K562 treated with DMSO at 1 percent for 12 hours (cell line): Measurements from ENCODE around the gene PAX2. TPM values are rescaled to one million over a fixed set of nuclear protein-coding genes. Genes with fewer than 3 reads are reported as not detected.

Experiments
- total RNA-seq: library from RNA; unstranded; fragments of 300-600 nt; gene quantifications from 2 replicates; pipeline ENCODE4 v1.2.3, GENCODE V29; 2022; ENCODE audit not compliant: insufficient read depth

The PAX2 gene
- total RNA-seq = not detected in 2 replicates

DNA sequence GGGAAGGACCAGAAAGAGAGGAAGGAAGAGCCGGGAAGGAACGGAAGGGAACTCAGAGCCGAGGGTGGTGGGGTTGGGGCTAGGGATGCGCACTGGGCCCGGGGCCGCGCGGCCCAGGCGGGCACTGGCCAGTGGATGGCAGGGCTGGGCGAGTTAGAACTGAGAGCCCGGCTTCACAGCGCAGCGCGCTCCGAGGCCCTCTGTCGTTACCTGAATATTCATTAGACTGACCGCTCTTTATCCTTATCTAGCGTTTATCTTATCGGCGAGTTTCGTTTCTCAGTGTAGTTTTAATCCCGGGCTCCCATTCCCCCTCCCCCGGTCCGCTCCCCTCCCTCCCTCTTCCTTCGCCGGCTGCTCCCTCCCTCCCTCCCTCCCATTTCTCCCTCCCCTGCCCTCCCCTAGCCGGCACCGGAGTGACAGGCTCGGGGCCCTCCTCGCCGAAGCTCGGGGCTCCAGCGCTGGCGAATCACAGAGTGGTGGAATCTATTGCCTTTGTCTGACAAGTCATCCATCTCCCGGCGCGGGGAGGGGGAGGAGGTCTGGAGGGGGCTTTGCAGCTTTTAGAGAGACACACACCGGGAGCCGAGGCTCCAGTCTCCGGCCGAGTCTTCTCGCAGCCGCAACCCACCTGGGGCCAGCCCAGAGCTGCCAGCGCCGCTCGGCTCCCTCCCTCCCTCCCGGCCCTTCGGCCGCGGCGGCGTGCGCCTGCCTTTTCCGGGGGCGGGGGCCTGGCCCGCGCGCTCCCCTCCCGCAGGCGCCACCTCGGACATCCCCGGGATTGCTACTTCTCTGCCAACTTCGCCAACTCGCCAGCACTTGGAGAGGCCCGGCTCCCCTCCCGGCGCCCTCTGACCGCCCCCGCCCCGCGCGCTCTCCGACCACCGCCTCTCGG is at the start of gene PAX2:
PAX2 (plus strand) TSS at position 596 of the 895 bp plus-strand sequence. CDS start 679 bp downstream, outside the sequence.

Other genes starting within 250 kb of the PAX2 start
- gene SEC31B, start 225.7 kb upstream of the PAX2 start, total RNA-seq = 1.5 and 3.6 TPM in 2 replicates
- 170 and 231 TPM in 2 replicates for gene NDUFB8, start 215.7 kb upstream of the PAX2 start, total RNA-seq
- 2.0 and 5.8 TPM in 2 replicates for gene HIF1AN, start 209.6 kb upstream of the PAX2 start, total RNA-seq
- gene SLF2, start 167.4 kb downstream of the PAX2 start, total RNA-seq = 8.9 and 16.0 TPM in 2 replicates
- 1.5 and 1.8 TPM in 2 replicates for gene SEMA4G, start 223.9 kb downstream of the PAX2 start, total RNA-seq
- gene MRPL43, start 241.9 kb downstream of the PAX2 start, total RNA-seq = 51.9 and 54.0 TPM in 2 replicates
- gene TWNK, start 242.0 kb downstream of the PAX2 start, total RNA-seq = 3.8 and 6.2 TPM in 2 replicates